ENCODE measurements around the gene POU2AF2.

DNA sequence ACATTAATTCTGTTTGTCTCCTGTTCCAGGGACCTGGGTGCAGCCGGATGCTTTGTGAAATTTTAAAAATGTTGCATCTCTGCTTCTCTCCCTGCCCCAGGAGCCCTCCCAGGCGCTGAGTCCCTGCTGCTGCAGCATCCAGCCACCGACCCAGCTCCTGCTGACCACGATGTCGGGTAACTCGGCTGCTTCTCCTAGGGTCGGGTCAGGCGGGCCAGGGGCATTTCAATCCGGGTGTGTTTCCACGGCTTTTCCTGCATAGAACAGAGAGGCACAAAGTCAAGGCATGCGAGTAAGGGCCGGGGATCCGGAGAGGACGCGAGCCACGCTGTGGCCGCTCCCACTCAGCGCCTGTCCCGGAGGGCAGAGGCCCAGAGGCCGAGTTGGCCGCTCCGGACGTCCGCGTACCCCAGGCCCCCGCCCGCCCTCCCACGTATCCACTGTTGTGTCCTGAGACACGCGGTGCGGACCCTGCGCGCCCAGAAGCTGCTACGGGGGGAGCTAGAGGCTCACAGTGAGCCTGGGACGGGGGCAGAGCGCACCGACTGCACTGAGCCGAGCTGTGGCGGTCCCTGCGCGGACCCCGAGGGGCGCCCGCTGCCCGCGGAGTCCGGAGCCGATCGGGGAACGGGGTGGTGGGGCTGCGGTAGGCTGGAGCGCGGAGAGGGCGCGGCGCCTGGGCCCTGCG is 53.0 kb downstream of the POU2AF2 start, which contains the start of gene POU2AF3:
- no peak for TF ChIP-seq TAF1 (IDR thresholded peaks at IDR 0.05; ENCODE audit: low read depth)
- TF ChIP-seq CTCF (IDR thresholded peaks at IDR 0.05; ENCODE audit: poor library complexity, severe bottlenecking), result no peak
- TF ChIP-seq EP300 (conservative IDR thresholded peaks at IDR 0.05; ENCODE audit: poor library complexity, severe bottlenecking), result no peak
- no peak for TF ChIP-seq POLR2AphosphoS5 (IDR thresholded peaks at IDR 0.05)
- no peak for TF ChIP-seq EZH2 (IDR thresholded peaks at IDR 0.05; ENCODE audit: borderline replicate concordance, insufficient read depth, low read length, poor library complexity, severe bottlenecking)
- TF ChIP-seq SMC3 (conservative IDR thresholded peaks at IDR 0.05; ENCODE audit: poor library complexity), result no peak
